VCaP (cell line): Measurements from ENCODE around the gene FMOD.

Experiments
- H3K27ac ChIP-seq: fragments of 450-650 bp; 2 replicates; pipeline ENCODE4 v1.5.1; 2017
- TF ChIP-seq, protein P1 (sequence below): fragments of 450-650 bp; conservative IDR thresholded peaks from 2 replicates; pipeline ENCODE4 v1.5.1; 2017; ENCODE audit warnings: mild to moderate bottlenecking, moderate library complexity

Gene FMOD

DNA sequence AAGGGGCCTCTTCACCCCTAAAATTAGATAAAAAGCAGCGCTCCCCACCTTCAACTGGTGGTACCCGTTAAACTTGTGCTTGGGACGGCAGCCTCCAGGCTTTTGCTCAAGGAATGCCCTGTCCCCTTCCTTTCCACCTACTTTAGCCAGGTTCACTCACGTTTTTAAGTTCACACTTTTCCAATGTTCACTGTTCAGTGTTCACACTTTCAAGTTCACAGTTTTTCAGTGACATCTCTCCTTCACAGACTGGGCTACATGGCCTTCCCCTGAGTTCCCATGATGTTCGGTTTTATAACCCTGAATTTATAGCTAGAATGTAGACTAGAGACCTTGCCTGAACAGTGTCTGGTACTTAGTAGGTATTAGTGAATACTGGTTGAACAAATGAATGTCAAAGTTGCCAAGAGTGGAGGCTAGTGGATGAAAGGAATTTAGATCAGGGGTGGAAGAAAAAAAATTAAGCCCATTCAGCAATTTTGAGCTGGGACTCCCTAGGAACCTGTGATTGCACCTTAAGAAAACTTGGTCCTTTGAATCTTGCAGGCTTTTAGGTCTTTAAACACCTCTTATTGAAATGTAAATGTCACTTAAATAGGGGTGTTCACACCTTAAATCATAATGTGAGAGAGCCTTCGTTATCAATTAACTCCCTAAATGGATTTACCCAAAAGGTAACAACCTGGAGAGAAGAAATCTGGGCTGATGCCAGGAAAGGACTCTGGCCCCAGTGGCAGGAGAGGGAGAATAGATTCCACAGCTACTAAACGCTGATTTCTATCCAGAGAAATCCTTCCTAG, 33.3 kb downstream of the FMOD start:
- TF ChIP-seq, protein P1, sequence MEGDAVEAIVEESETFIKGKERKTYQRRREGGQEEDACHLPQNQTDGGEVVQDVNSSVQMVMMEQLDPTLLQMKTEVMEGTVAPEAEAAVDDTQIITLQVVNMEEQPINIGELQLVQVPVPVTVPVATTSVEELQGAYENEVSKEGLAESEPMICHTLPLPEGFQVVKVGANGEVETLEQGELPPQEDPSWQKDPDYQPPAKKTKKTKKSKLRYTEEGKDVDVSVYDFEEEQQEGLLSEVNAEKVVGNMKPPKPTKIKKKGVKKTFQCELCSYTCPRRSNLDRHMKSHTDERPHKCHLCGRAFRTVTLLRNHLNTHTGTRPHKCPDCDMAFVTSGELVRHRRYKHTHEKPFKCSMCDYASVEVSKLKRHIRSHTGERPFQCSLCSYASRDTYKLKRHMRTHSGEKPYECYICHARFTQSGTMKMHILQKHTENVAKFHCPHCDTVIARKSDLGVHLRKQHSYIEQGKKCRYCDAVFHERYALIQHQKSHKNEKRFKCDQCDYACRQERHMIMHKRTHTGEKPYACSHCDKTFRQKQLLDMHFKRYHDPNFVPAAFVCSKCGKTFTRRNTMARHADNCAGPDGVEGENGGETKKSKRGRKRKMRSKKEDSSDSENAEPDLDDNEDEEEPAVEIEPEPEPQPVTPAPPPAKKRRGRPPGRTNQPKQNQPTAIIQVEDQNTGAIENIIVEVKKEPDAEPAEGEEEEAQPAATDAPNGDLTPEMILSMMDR, result no peak
- H3K27ac ChIP-seq, result peak overlapping the region; percentile 98

DNA sequence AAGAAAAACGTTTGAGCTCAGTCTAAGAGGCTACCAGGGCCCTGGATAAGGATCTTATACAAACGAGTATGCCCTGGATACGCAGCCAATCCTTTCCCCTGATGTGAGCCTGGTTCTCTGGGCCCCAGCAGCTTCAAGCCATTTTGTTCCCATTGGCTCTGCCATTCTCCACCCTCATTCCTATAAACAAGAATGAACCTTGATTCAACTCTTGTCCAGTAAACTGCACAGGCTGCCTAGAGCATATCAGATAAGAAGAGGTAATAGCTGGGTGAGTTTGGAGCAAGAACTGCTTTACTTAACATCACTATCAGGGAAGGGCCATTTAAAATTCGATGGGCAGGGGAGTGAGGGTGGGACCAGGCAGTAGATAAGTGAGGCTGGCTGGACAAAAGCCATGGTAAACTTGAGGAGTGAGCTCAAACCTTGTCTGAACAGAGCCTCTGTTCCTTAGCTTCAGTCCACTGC, 34.3 kb downstream of the FMOD start:
- peak overlapping the region; percentile 98 for H3K27ac ChIP-seq
- TF ChIP-seq, protein P1, result no peak

DNA sequence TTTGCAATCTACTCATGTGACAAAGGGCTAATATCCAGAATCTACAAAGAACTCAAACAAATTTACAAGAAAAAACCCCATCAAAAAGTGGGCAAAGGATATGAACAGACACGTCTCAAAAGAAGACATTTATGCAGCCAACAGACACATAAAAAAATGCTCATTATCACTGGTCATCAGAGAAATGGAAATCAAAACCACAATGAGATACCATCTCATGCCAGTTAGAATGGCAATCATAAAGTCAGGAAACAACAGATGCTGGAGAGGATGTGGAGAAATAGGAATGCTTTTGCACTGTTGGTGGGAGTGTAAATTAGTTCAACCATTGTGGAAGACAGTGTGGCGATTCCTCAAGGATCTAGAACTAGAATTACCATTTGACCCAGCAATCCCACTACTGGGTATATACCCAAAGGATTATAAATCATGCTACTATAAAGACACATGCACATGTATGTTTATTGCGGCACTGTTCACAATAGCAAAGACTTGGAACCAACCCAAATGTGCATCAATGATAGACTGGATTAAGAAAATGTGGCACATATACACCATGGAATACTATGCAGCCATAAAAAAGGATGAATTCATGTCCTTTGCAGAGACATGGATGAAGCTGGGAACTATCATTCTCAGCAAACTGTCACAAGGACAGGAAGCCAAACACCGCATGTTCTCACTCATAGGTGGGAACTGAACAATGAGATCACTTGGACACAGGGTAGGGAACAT, 36.7 kb downstream of the FMOD start:
- H3K27ac ChIP-seq, result peak overlapping the region; percentile 98

DNA sequence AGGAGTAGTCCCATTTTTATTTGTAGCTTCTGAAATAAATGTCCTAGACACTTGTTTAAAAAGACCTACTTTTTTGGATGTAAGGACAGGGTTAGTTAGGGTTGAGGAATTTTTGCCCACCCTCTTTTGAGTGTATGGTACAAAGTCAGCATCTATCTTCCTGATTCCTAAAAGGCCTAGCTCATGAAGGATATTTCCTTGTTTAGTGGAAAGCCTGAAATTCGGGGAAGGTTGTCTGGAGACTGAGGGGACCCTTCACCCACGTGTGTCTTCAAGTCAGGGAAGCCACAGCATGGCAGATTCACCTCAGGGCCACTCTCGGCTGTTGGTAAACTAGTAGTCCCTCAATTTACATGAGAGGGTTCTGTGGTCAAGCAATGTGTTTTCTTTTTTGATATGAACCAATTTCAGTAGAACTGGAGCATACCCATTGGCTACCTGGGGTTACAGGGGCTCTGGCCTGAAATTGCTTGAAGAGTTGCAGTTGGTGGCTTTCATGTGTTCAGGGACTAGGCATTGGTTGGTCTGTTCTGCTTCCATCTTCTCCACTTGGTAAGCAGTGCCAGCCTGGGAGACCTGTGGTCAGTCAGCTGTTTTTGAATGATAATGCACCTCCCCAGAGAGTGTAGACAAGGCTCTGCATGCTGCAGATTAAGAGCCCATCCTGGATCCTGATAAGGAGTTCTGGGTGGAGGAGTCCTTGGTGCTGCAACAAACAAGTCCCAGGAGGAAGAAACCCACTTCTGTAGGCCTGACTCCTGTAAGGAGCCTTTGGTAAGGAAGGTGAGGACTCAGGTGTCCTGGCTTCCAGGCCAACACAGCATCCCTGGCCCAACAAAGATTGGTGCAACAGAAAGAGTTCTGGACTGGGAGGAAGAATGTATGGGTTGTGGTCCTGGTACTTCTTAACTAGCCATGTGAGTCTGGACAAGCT, 39.3 kb downstream of the FMOD start:
- TF ChIP-seq, protein P1, result no peak
- H3K27ac ChIP-seq, result peak overlapping the region; percentile 98

DNA sequence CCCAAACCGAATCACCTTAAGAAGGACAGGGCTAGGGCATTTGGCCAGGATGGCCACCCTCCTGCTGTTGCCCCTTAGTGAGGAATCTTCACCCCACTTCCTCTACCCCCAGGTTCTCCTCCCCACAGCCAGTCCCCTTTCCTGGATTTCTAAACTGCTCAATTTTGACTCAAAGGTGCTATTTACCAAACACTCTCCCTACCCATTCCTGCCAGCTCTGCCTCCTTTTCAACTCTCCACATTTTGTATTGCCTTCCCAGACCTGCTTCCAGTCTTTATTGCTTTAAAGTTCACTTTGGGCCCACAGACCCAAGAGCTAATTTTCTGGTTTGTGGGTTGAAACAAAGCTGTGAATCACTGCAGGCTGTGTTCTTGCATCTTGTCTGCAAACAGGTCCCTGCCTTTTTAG, 42.0 kb downstream of the FMOD start:
- TF ChIP-seq, protein P1, result no peak
- H3K27ac ChIP-seq, result peak overlapping the region; percentile 98

DNA sequence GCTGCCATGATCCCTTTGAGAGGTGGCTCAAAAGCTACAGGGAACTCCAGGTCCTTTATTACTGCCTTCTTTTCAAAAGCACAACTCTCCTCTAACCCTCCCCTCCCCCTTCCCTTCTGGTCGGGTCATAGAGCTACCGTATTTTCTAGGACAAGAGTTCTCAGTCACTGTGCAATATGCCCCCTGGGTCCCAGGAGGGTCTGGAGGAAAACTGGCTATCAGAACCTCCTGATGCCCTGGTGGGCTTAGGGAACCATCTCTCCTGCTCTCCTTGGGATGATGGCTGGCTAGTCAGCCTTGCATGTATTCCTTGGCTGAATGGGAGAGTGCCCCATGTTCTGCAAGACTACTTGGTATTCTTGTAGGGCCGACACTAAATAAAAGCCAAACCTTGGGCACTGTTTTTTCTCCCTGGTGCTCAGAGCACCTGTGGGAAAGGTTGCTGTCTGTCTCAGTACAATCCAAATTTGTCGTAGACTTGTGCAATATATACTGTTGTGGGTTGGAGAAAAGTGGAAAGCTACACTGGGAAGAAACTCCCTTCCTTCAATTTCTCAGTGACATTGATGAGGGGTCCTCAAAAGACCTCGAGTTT, 42.5 kb downstream of the FMOD start:
- peak overlapping the region; percentile 98 for H3K27ac ChIP-seq
- TF ChIP-seq, protein P1, result no peak

DNA sequence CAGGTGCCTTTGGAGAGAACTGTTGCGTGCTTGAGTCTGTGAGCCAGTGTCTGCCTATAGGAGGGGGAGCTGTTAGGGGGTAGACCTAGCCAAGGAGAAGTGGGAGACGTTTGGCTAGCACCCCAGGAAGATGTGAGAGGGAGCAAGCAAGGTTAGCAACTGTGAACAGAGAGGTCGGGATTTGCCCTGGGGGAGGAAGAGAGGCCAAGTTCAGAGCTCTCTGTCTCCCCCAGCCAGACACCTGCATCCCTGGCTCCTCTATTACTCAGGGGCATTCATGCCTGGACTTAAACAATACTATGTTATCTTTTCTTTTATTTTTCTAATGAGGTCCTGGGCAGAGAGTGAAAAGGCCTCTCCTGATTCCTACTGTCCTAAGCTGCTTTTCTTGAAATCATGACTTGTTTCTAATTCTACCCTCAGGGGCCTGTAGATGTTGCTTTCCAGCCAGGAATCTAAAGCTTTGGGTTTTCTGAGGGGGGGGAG, 43.2 kb downstream of the FMOD start:
- peak overlapping the region; percentile 98 for H3K27ac ChIP-seq
- TF ChIP-seq, protein P1, result no peak
